Heart left ventricle (tissue), 13 donors: Measurements from ENCODE around the gene DGKB.

ENCODE experiments used
- POLR2A ChIP-seq, 2 donors: fragments of 450-650 bp; IDR thresholded peaks; one replicate each; pipeline ENCODE4 v1.6.1; 2017; ENCODE audit warnings: antibody characterized with exemption in 2 of 2, mild to moderate bottlenecking in 2 of 2, moderate library complexity in 2 of 2
- TF ChIP-seq, protein P1 (sequence below), 12 donors: fragments of 200-600 bp; sonication (generic) in 4 of 12; IDR thresholded peaks; one replicate each; pipeline versions ENCODE4 v1.5.0 to v1.8.0; 2018 to 2022; ENCODE audit warnings: antibody characterized with exemption in 12 of 12, mild to moderate bottlenecking in 5 of 12
- donor health status: ischemic (EF 13 %, LVEDD 7.1; RV severe dilation, severe dysfunction).
- donor health status: DM: no; HTN: yes; CAD: no.
- donor health status: DM: no; HTN: no; CAD: no.
- donor health status: ischemic (EF 25% LVEDD 6.9; RV normal size, moderate dysfunction).
- donor health status: ischemic (EF 25% LVEDD 5.7; RV mildly dilated, moderate dysfunction).
- donor health status: ischemic (EF 35%, LVEDD 5.7; RV mildly dilated, moderate dysfunction).
- donor health status: nonischemic (EF 11% LVEDD 7.7; RV severe dilation, severe dysfunction).
- donor health status: DM: yes; HTN: yes; CAD: no.
- donor health status: PGD.
- donor health status: ischemic (EF 29% LVEDD 5.4; RV normal size, mild dysfunction).
- donor health status: nonischemic (EF 23%, LVEDD 6.1; RV moderate dilation, normal function).

DNA sequence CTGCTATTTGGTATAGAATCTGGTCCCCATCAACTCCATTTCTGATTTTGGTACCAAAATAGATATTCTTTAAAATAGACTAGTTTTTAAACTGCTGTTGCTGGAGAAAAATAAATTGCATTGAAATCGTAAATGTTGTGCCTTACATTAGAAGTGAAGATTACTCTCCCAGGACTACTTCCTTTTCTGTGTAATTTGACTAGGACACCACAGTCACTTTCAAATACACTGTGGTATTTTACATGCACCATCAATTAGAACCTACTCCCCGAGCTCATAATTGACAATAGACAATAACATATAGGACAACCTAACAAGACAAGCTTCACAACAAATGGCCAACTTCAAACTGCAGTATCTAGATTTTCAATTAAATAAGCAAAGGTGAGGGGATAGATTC is 211.5 kb downstream of the DGKB start:
- TF ChIP-seq, protein P1, sequence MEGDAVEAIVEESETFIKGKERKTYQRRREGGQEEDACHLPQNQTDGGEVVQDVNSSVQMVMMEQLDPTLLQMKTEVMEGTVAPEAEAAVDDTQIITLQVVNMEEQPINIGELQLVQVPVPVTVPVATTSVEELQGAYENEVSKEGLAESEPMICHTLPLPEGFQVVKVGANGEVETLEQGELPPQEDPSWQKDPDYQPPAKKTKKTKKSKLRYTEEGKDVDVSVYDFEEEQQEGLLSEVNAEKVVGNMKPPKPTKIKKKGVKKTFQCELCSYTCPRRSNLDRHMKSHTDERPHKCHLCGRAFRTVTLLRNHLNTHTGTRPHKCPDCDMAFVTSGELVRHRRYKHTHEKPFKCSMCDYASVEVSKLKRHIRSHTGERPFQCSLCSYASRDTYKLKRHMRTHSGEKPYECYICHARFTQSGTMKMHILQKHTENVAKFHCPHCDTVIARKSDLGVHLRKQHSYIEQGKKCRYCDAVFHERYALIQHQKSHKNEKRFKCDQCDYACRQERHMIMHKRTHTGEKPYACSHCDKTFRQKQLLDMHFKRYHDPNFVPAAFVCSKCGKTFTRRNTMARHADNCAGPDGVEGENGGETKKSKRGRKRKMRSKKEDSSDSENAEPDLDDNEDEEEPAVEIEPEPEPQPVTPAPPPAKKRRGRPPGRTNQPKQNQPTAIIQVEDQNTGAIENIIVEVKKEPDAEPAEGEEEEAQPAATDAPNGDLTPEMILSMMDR (IDR thresholded peaks at IDR 0.05), result no peak
- TF ChIP-seq POLR2A (IDR thresholded peaks at IDR 0.05), result no peak
